Measurements from ENCODE around the gene MYLIP. TPM values are rescaled to one million over a fixed set of nuclear protein-coding genes. Genes with fewer than 3 reads are reported as not detected.

MYLIP gene
- total RNA-seq, 1 experiment from 2014 or later, result 42.2 TPM

GRCh38 chr6:16118825-16119224, 10.1 kb upstream of the MYLIP start:
- no peak overlapping the region for H3K27ac ChIP-seq
- no peak for DNase-seq
- H3K79me2 ChIP-seq (ENCODE audit: low read depth), result no peaks in the 10 kb centered on the region
- intact Hi-C loops (cut with micrococcal nuclease; ENCODE audit: unreplicated experiment), result no loop called here
- no peak for TF ChIP-seq EZH2 (IDR thresholded peaks at IDR 0.05; ENCODE audit: low read depth)
- no peak for TF ChIP-seq CTCF (conservative IDR thresholded peaks at IDR 0.05)
- H3K4me2 ChIP-seq, result no peak overlapping the region
- no peak overlapping the region for H3K4me3 ChIP-seq
- H2AFZ ChIP-seq, result no peak overlapping the region
- ChIA-PET POLR2A (ENCODE audit: unreplicated experiment) (no interaction called here), CTCF (no interaction called here)
- H3K27me3 ChIP-seq (ENCODE audit: insufficient read depth, low read depth), result peaks cover 33% of the 10 kb centered on the region
- H3K36me3 ChIP-seq (ENCODE audit: low read depth), result no peaks in the 10 kb centered on the region
- H3F3A ChIP-seq (ENCODE audit: insufficient read depth, low read depth), result no peaks in the 10 kb centered on the region
- no peaks in the 10 kb centered on the region for H3K9me2 ChIP-seq (ENCODE audit: insufficient read depth)
- no TSS peak for BruUV-seq (replicated peaks)
- H4K20me1 ChIP-seq (ENCODE audit: insufficient read depth), result no peaks in the 10 kb centered on the region
- no peaks in the 10 kb centered on the region for H3K9me3 ChIP-seq (ENCODE audit: insufficient read depth, low read depth)
- H3K4me1 ChIP-seq (replicated peaks; ENCODE audit: insufficient read depth), result no peaks in the 10 kb centered on the region

DNA sequence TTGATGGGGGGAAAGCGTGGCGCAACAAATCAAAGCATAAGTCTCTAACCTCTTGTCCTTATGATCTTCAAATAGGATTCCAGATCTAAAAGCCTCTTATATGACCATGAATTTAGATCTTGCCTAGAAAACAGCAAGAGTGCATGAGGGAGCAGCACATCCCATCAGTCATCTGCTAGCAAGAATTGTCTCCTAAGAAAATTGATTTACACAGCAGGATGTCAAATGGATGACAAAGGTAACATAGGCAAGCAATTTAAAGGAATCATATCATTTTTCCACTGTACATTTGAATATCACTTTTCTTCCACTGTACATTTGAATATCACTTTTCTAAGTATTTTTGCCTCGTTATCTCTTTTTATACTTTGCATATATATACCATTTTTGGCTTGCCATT, 7.5 kb upstream of the MYLIP start:
- Histone ChIP-seq H3F3A (ENCODE audit: insufficient read depth, low read depth) (no peaks in the 10 kb centered on the region), H3K27me3 (ENCODE audit: insufficient read depth, low read depth) (peaks cover 40% of the 10 kb centered on the region), H3K36me3 (ENCODE audit: low read depth) (no peaks in the 10 kb centered on the region), H4K20me1 (ENCODE audit: insufficient read depth) (no peaks in the 10 kb centered on the region), H3K79me2 (ENCODE audit: low read depth) (no peaks in the 10 kb centered on the region), H3K27ac (no peak overlapping the region), H3K9me2 (ENCODE audit: insufficient read depth) (no peaks in the 10 kb centered on the region), H3K4me1 (replicated peaks; ENCODE audit: insufficient read depth) (no peaks in the 10 kb centered on the region), H3K4me2 (no peak overlapping the region), H2AFZ (no peak overlapping the region), H3K9me3 (ENCODE audit: insufficient read depth, low read depth) (no peaks in the 10 kb centered on the region), H3K4me3 (no peak overlapping the region)
- no peak for DNase-seq
- BruUV-seq (replicated peaks), result no TSS peak
- CTCF ChIA-PET, result no interaction called here
- POLR2A ChIA-PET (ENCODE audit: unreplicated experiment), result no interaction called here
- TF ChIP-seq CTCF (conservative IDR thresholded peaks at IDR 0.05) (no peak), EZH2 (IDR thresholded peaks at IDR 0.05; ENCODE audit: low read depth) (no peak)
- intact Hi-C loops (cut with micrococcal nuclease; ENCODE audit: unreplicated experiment), result no loop called here

GRCh38 chr6:16122197-16122596, 6.7 kb upstream of the MYLIP start:
- Histone ChIP-seq H3F3A (ENCODE audit: insufficient read depth, low read depth) (no peaks in the 10 kb centered on the region), H3K27me3 (ENCODE audit: insufficient read depth, low read depth) (peaks cover 40% of the 10 kb centered on the region), H3K36me3 (ENCODE audit: low read depth) (no peaks in the 10 kb centered on the region), H3K79me2 (ENCODE audit: low read depth) (no peaks in the 10 kb centered on the region), H3K4me1 (replicated peaks; ENCODE audit: insufficient read depth) (no peaks in the 10 kb centered on the region), H3K27ac (no peak overlapping the region), H4K20me1 (ENCODE audit: insufficient read depth) (no peaks in the 10 kb centered on the region), H2AFZ (no peak overlapping the region), H3K4me2 (no peak overlapping the region), H3K9me2 (ENCODE audit: insufficient read depth) (no peaks in the 10 kb centered on the region), H3K9me3 (ENCODE audit: insufficient read depth, low read depth) (no peaks in the 10 kb centered on the region), H3K4me3 (no peak overlapping the region)
- BruUV-seq (replicated peaks), result no TSS peak
- ChIA-PET POLR2A (ENCODE audit: unreplicated experiment) (no interaction called here), CTCF (no interaction called here)
- TF ChIP-seq CTCF (conservative IDR thresholded peaks at IDR 0.05), result no peak
- TF ChIP-seq EZH2 (IDR thresholded peaks at IDR 0.05; ENCODE audit: low read depth), result no peak
- intact Hi-C loops (cut with micrococcal nuclease; ENCODE audit: unreplicated experiment), result no loop called here
- DNase-seq, result no peak
